PC-9 (cell line): ENCODE measurements around the gene SUN3.

Experiments
- CTCF ChIP-seq: fragments of 200-600 bp; sonication (generic); conservative IDR thresholded peaks from 2 replicates; pipeline ENCODE4 v1.6.1; 2017; ENCODE audit warnings: mixed run types, antibody characterized with exemption, mild to moderate bottlenecking, moderate library complexity
- EZH2 ChIP-seq: fragments of 200-600 bp; sonication (generic); IDR thresholded peaks from 2 replicates; pipeline ENCODE4 v1.8.0; 2017; ENCODE audit warnings: antibody characterized with exemption, low read depth

- TF ChIP-seq CTCF: peak; percentile 69
- no peak for TF ChIP-seq EZH2
Observed at GRCh38 chr7:47938574-47939165, 90.2 kb downstream of the SUN3 start.
